Activated T-helper 1 cell treated with anti-CD3 and anti-CD28 coated beads, Interleukin-2, amount 50 U/mL, for 16 hours (primary cell): ENCODE results near the gene TRIOBP.

Experiments
- DNase-seq, 2 donors: peaks; one replicate each; pipeline ENCODE4 v3.0.0-alpha.2; 2020; ENCODE audit warnings: low read depth in 1 of 2, low spot score in 1 of 2

Gene TRIOBP

GRCh38 chr22:37669586-37669985, 27.3 kb upstream of the TRIOBP start:
- DNase-seq, result no peak

- no peak for DNase-seq
These were observed 24.5 kb upstream of the TRIOBP start for GRCh38 chr22:37672206-37672919.

DNA sequence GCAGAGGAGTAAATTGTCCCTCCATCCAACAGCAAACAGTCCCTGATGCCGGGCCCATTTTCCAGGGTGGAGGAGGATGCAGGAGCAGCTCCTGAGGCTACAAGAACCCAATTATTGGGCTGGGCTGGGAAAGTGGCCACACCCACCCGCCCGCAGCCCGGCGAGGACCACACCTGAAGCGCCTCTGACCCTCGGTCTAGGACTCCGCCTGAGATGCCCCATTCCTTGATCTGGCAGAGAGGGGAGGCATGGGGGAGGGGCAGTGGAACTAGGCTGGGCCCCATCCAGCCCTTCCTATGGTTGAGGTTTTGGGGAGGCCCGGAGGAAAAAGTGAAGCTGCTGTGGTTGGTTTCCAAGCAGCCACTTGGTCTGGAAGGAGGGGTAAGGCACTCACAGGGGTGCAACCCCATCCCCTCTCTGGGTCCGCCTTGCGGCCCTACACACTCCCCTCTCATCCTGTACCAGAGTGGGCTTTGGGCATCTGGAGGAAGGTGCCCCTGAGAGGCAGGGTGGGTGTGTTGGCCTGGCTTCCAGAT, 23.9 kb upstream of the TRIOBP start:
- DNase-seq, result no peak

- DNase-seq, result no peak
These were observed 22.6 kb upstream of the TRIOBP start for GRCh38 chr22:37674248-37674647.

GRCh38 chr22:37674951-37675929, 21.6 kb upstream of the TRIOBP start, which contains the start of gene LGALS1:
Gene LGALS1 (plus strand): TSS chr22:37675636. CDS start chr22:37675703, 67 bp downstream.
- DNase-seq, result peak; percentile 27 to 45

GRCh38 chr22:37675930-37676735, 20.7 kb upstream of the TRIOBP start:
- DNase-seq, result no peak

DNA sequence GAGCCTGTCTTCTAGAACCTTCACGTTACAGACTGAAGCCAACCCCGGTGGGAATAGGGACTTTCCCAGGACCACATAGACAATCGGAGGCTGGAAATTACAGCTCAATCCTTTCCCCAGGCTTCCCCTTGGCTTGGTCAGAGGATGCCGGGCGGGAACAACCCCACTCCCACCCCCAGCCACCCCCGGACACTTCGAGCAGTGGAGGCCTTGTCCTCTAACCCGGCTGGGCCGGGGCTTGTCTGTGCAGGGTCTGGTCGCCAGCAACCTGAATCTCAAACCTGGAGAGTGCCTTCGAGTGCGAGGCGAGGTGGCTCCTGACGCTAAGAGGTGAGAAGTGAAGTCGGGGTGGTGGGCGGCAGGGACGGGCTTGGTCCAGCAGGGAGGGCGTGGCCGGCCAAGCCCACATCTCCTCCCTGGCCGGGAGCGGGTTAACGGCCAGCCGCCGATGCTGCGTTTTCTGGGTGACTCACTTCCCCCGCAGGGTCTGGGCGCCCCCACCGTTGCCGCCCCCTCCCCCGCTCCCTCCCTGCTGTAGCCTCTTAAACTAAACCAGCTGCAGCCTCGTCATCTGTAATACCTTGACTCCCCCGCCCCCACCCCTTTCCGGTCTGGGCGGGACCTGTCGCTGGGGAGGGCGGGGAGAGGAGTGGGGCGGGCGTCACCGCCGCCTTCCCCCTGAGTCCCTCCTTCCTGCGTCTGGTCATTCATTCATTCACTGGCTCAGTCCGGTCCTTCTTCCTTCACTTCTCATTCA, 19.9 kb upstream of the TRIOBP start:
- peak; percentile 86 to 90 for DNase-seq

DNA sequence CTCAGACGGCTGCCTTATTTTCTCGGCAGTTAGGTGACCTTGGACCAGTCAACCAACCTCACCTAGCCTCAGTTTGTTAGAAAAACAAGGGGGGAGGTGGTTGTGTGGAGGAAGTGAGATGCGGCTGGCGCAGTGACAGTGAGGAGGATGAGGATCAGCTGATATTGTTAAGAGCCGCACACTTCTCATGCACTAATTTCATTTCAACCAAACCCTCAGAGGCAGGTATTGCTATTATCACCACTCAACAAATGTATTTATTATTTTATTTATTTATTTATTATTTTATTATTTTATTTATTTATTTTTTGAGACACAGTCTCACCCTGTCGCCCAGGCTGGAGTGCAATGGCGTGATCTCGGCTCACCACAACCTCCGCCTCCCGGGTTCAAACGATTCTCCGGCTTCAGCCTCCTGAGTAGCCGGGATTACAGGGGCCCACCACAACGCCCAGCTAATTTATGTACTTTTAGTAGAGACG, 19.3 kb upstream of the TRIOBP start:
- DNase-seq, result no peak

GRCh38 chr22:37678372-37678771, 18.5 kb upstream of the TRIOBP start:
- DNase-seq, result no peak

DNA sequence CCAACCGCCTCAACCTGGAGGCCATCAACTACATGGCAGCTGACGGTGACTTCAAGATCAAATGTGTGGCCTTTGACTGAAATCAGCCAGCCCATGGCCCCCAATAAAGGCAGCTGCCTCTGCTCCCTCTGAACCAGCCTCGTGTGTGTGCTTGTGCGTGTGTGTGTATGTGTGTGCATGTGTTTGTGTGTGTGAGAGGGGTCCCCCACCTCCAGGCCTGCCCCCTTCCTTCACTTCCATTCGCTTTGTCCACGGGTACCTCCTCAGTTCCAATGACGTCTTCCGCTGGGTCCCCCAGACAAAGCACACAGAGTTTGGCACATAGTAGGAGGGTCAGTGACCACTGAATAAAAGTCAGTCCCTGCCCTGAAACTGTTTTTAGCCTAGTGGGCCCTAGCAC, 17.2 kb upstream of the TRIOBP start:
- DNase-seq, result no peak

DNA sequence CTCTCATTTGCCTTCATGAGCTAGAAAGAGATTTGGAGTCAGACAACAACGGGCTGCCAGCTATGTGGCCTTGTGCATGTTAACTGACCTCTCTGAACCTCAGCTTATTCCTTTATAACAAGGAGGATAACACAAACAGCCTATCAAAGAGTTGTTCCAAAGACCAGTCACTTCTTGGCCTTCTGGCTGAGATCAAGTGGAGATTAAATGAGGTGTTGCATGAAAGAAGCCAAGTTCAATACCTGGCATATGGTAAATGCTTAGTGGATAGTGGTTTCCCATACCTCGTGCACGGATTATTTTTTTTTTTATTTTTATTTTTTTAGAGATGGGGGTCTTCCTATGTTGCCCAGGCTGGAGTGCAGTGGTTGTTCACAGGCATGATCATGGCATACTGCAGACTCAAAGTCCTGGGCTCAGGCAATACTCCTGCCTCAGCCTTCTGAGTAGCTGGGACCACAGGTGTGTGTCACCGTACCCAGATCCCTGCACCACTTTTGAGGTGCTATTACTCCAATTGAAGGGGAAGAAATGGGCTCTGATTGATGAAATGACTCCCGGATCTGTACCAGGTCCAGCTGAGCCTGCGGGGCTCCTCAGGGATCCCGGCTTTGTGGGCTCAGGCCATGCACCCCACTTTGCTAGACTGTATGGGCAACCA, 16.5 kb upstream of the TRIOBP start:
- no peak for DNase-seq

GRCh38 chr22:37681001-37681424, 15.8 kb upstream of the TRIOBP start:
- no peak for DNase-seq

GRCh38 chr22:37681556-37682049, 15.2 kb upstream of the TRIOBP start:
- peak; percentile 47 to 55 for DNase-seq

GRCh38 chr22:37684803-37685615, 11.8 kb upstream of the TRIOBP start:
- no peak for DNase-seq

DNA sequence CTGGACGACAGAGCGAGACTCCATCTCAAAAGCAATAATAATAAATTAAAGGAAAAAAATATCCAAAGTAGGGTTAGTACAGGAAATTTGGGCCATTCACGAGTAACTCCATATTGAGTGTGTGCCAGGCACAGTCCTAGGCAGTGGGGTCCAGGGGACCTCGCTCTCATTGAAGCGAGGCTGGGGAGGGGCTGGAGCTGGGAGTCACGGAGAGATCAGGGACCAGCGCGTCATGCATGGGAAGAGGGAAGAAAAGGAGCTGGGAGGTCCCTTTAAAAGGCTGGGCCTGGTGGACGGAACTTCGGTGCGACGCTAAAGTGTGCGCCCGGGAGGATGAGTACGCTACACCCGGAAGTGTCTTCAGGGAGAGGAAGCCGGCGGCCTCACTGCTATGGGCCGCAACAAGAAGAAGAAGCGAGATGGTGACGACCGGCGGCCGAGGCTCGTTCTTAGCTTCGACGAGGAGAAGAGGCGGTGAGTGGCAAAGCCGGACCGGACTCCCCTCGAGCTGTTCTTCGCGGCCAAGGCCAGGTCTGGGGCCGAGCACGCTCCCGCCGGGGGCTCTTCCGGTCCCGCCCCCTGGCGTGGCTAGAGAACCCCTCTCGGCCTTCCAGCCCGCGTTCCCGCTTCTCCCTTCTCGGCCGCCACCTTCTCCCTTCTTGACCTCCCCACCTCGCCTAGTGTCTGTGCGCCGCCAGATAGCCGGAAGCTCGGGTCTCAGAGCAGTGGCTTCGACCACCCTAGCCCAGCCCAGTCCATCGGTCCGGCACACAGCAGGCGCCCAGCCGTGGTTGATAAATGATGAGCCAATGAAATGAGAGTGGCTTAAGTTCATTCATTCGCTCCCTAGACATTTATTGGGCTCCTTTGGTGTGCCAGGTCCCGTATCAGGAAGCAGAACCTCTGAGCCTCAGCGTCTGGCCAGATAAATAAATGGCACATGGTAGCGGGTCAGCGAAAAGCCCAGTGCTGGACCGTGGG, 10.6 kb upstream of the TRIOBP start, which contains the start of gene NOL12:
Gene NOL12 (plus strand): TSS at position 342 of the 981 bp plus-strand sequence. CDS start 50 bp downstream, at position 392.
- peak; percentile 61 to 64 for DNase-seq

GRCh38 chr22:37690407-37690806, 6.4 kb upstream of the TRIOBP start:
- DNase-seq, result no peak

- no peak for DNase-seq
These were observed 5.8 kb upstream of the TRIOBP start for GRCh38 chr22:37690901-37691504.
